Upper lobe of right lung (tissue), 1 donor: ENCODE data around the gene SDS. TPM values are rescaled to one million over a fixed set of nuclear protein-coding genes. Genes with fewer than 3 reads are reported as not detected.

ENCODE experiments used
- ATAC-seq: fragments of 200-7000 bp; cut with Tn5 transposase; one replicate; pipeline ENCODE4 v1.9.1; 2020; ENCODE audit warnings: mild to moderate bottlenecking, moderate library complexity
- DNase-seq: peaks from one replicate; pipeline ENCODE4 v3.0.0-alpha.2; 2020
- H3K27ac ChIP-seq: fragments of 200-600 bp; one replicate; pipeline ENCODE4 v1.8.0; 2022
- H3K27me3 ChIP-seq: fragments of 200-600 bp; one replicate; pipeline ENCODE4 v1.8.0; 2022; ENCODE audit warnings: mild to moderate bottlenecking
- H3K36me3 ChIP-seq: fragments of 200-600 bp; one replicate; pipeline ENCODE4 v1.8.0; 2022
- H3K4me1 ChIP-seq: fragments of 200-600 bp; one replicate; pipeline ENCODE4 v1.8.0; 2022
- H3K4me3 ChIP-seq: fragments of 200-600 bp; one replicate; pipeline ENCODE4 v1.8.0; 2022; ENCODE audit warnings: mild to moderate bottlenecking
- H3K9me3 ChIP-seq: fragments of 200-600 bp; one replicate; pipeline ENCODE4 v1.8.0; 2022
- CTCF ChIP-seq: fragments of 200-600 bp; IDR thresholded peaks from one replicate; pipeline ENCODE4 v1.8.0; 2022; ENCODE audit warnings: antibody characterized with exemption
- intact Hi-C: fragments of 100-400 bp; cut with DNase I; formaldehyde crosslinking; loops from one replicate; pipeline ENCODE4 v1.11.0; 2022
- total RNA-seq: library from RNA; stranded (reverse); fragmentation: NEBNext Ultra II Directional; extraction: Animal tissue kit (Norgen Biotek cat#: 25700); gene quantifications from one replicate; pipeline ENCODE4 v1.2.1, GENCODE V29; 2021
- donor health status: DM: no; HTN: yes; CAD: no; lungs with severe emphysema.

SDS gene
- total RNA-seq, 1 donor from 2014 or later, result 2.4 TPM

GRCh38 chr12:113392520-113392919 lies 11.2 kb downstream of the SDS start:
- Histone ChIP-seq H3K4me1 (no peaks in the 10 kb centered on the region), H3K36me3 (peaks cover 3% of the 10 kb centered on the region), H3K9me3 (no peaks in the 10 kb centered on the region), H3K4me3 (no peak overlapping the region), H3K27me3 (no peaks in the 10 kb centered on the region), H3K27ac (no peak overlapping the region)
- DNase-seq (no peak), ATAC-seq (no peak)
- no peak for TF ChIP-seq CTCF
- intact Hi-C loops, result no loop called here

GRCh38 chr12:113391650-113392337 lies 11.9 kb downstream of the SDS start:
- DNase-seq (no peak), ATAC-seq (no peak)
- Histone ChIP-seq H3K4me3 (no peak overlapping the region), H3K27me3 (no peaks in the 10 kb centered on the region), H3K27ac (no peak overlapping the region), H3K4me1 (no peaks in the 10 kb centered on the region), H3K36me3 (peaks cover 10% of the 10 kb centered on the region), H3K9me3 (no peaks in the 10 kb centered on the region)
- no peak for TF ChIP-seq CTCF
- intact Hi-C loops, result no loop called here

GRCh38 chr12:113391145-113391544 lies 12.5 kb downstream of the SDS start:
- H3K36me3 ChIP-seq, result peaks cover 14% of the 10 kb centered on the region
- no peak for TF ChIP-seq CTCF
- intact Hi-C loops, result no loop called here
- ATAC-seq, result no peak
- H3K27me3 ChIP-seq, result no peaks in the 10 kb centered on the region
- H3K4me1 ChIP-seq, result no peaks in the 10 kb centered on the region
- no peak overlapping the region for H3K27ac ChIP-seq
- no peaks in the 10 kb centered on the region for H3K9me3 ChIP-seq
- H3K4me3 ChIP-seq, result no peak overlapping the region
- DNase-seq, result no peak

GRCh38 chr12:113390064-113391043 lies 13.3 kb downstream of the SDS start:
- ATAC-seq, result no peak
- Histone ChIP-seq H3K4me3 (no peak overlapping the region), H3K36me3 (peaks cover 14% of the 10 kb centered on the region), H3K27ac (no peak overlapping the region), H3K4me1 (no peaks in the 10 kb centered on the region), H3K27me3 (no peaks in the 10 kb centered on the region), H3K9me3 (no peaks in the 10 kb centered on the region)
- no peak for DNase-seq
- intact Hi-C loops, result no loop called here
- no peak for TF ChIP-seq CTCF

- H3K27ac ChIP-seq, result no peak overlapping the region
- DNase-seq (no peak), ATAC-seq (no peak)
- intact Hi-C loops, result no loop called here
- TF ChIP-seq CTCF, result no peak
- no peak overlapping the region for H3K4me3 ChIP-seq
- H3K9me3 ChIP-seq, result no peaks in the 10 kb centered on the region
- no peaks in the 10 kb centered on the region for H3K4me1 ChIP-seq
- no peaks in the 10 kb centered on the region for H3K27me3 ChIP-seq
- H3K36me3 ChIP-seq, result peaks cover 28% of the 10 kb centered on the region
Observed at GRCh38 chr12:113388351-113388750, 15.3 kb downstream of the SDS start.
